ENCODE data around the gene RBM17.
"Not testable (repeated sequence)": the region's sequence is repeated elsewhere in the genome, so short reads cannot be mapped to it uniquely, and the experiment has no call there.

RBM17 gene

GRCh38 chr10:6109444-6109775 lies 20.6 kb downstream of the RBM17 start:
- no peak for DNase-seq

DNA sequence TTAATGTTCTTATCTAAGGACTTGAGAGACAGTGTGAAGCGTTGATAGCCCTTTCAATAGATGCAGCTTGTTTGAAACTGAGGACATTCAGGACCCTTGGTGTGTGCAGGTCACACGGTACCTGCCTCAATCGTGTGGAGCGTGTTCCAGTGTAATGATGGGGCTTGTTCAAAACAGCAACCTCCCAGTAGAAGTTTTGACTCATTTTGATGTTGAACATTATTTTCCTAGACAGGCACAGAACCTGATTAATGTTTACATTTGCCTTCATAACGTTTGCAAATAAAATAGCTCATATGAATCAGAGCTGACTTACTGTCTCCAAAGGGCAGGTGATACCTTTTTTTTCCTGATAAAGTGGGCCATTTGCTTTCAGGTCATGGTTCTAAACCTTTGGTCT lies 21.3 kb downstream of the RBM17 start:
- no peak for DNase-seq

- DNase-seq = no peak
Observed at GRCh38 chr10:6112893-6113292, 24.1 kb downstream of the RBM17 start.

- DNase-seq = no peak
Observed at GRCh38 chr10:6114299-6114698, 25.5 kb downstream of the RBM17 start.

- peak in 14 of 51 donors; percentile 11 to 57 (median 30) for DNase-seq
Observed at GRCh38 chr10:6114805-6115341, 26.0 kb downstream of the RBM17 start.

DNA sequence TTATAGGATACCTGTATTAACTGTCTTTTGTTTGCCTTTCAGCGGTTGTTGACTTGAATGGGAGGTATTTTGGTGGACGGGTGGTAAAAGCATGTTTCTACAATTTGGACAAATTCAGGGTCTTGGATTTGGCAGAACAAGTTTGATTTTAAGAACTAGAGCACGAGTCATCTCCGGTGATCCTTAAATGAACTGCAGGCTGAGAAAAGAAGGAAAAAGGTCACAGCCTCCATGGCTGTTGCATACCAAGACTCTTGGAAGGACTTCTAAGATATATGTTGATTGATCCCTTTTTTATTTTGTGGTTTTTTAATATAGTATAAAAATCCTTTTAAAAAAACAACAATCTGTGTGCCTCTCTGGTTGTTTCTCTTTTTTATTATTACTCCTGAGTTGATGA lies 26.6 kb downstream of the RBM17 start:
- no peak for DNase-seq

DNA sequence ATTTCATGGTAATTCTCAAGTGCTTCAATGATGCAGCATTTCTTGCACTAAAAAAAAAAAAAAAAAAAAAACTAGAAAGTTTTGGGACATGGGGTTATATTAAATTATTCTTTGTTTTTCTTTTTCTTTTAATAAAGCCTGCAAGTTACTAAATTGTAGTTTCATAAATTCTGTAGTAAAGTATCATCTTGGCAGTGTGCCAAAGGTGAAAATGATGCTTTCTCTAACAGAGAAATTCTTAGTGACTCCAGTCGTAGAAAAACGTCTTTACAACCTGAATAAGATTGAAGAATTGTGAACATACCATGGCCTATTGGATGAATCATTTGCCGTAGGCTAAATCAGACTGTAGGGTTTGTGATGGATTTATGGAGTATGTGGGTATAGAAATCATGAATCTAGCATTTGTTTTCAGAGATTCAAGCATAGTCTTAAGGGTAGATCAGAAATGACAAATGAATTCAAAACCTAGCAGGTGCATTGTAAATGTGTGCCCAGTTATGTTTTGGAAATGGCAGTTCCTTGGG lies 27.1 kb downstream of the RBM17 start:
- no peak for DNase-seq

GRCh38 chr10:6116806-6117205 lies 28.0 kb downstream of the RBM17 start:
- DNase-seq = no peak

- DNase-seq = no peak
Observed at GRCh38 chr10:6117711-6118110, 28.9 kb downstream of the RBM17 start.

DNA sequence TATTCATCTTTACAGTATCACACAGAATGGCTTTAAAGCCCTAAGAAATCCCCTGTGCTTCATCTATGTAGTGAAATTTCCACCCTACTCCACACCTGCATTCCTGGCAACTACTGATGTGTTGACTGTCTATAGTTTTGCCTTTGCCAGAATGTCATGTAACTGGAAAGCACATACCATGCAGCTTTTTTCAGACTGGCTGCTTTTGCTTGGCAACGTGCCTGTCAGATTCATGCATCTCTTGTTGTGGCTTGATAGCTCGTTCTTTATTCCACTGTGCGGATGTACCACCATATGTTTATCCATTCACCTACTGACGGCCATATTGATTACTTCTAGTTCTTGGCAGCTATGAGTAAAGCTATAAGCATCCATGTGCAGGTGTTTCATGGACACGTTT lies 30.6 kb downstream of the RBM17 start:
- no peak for DNase-seq

- DNase-seq = no peak
Observed at GRCh38 chr10:6119962-6120361, 31.1 kb downstream of the RBM17 start.

DNA sequence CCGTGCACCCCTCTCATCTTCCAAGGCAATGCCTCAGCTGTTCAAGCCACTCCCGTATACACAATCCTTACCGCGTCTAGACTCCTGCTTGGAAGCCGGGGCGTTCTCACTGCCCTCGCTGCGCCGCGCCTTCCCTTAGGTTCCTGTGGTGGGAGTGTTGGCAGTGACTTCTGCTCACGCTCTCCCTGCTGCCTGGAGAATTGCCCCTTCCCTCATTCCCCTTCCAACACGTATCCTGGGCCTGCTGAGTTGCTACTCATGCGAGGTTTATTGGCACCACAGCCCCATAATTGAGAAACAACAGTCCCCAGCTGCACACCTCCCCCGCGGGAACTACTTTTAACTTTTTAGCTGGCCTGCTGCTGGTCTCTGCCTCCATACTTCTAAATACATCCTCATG lies 31.9 kb downstream of the RBM17 start:
- DNase-seq = peak in 1 of 51 donors; percentile 58

DNA sequence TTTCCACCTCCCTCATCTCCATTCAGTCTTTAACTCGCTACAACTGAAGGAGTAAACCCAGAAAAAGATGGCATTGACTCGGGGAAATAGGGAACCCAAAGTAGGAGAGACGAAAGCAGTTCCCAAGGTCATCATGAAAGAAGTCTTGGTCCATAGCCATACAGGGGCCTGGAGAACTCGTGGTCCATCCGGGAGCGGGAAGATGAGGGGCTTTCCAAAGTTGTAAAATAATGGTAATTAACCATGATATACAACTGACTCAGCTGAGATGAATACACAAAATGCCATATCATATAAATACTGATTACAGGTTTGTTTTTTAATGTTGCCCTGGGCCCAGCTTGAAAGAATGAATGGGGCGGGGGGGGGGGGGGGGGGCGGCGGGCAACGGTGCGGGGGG lies 32.3 kb downstream of the RBM17 start:
- DNase-seq = no peak

- DNase-seq = no peak
Observed at GRCh38 chr10:6123532-6123931, 34.7 kb downstream of the RBM17 start.

GRCh38 chr10:6124666-6125065 lies 35.8 kb downstream of the RBM17 start:
- DNase-seq = peak in 12 of 51 donors; percentile 18 to 59 (median 26)

DNA sequence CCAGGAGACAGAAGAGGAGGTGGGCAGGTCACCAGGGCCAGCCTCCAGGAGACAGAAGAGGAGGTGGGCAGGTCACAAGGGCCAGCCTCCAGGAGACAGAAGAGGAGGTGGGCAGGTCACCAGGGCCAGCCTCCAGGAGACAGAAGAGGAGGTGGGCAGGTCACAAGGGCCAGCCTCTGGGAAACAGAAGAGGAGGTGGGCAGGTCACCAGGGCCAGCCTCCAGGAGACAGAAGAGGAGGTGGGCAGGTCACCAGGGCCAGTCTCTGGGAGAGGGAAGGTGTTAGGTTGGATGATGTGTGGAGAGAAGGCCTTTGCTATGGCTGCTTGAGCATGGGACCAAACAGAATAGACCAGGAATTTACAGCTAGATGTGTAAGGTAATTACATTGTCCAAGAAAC lies 38.6 kb downstream of the RBM17 start:
- not testable (repeated sequence) for DNase-seq

GRCh38 chr10:6128087-6128486 lies 39.3 kb downstream of the RBM17 start:
- no peak for DNase-seq

DNA sequence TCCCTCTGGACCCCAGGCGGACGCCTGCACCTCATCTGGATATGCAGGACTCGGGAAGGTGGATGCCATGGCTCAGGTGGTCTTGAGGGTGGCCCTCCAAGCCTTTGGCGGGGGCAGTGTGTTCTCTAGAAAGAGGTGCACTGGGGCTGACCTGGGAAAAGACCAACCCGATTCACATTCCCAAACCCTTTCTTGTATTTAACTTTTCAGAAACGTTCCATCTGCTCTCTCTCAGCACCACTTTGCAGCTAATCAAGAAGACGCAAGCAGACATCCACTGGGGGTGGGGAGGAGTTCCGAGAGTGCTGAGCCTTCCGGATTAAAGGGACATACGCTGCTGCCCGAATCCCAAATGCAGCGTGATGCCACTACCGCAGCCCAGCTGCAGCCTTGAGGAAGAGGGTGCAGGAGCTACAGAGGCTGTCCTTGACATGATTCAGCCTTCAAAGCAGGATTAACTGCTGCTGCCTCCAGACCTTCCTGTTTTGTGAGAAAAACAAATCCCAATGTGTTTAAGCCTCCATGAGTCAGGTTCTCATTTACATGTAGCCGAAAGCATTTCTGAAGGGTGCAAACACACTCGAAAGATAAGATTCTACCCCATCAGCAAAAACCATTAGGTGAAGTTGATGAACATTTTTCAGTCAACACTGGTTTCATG lies 39.9 kb downstream of the RBM17 start:
- peak in 3 of 51 donors; percentile 13 to 55 (median 23) for DNase-seq

GRCh38 chr10:6130848-6131470 lies 42.1 kb downstream of the RBM17 start:
- DNase-seq = no peak

- DNase-seq = no peak
Observed at GRCh38 chr10:6133331-6134098, 44.7 kb downstream of the RBM17 start.

- DNase-seq = no peak
Observed at GRCh38 chr10:6134099-6134823, 45.4 kb downstream of the RBM17 start.

- DNase-seq = no peak
Observed at GRCh38 chr10:6135039-6135438, 46.2 kb downstream of the RBM17 start.

Measured in hypothalamus (tissue), 51 donors.